IPS-18c (cell line): ENCODE results near the gene TRAF7.
A peak's percentile ranks its signal among the peaks of the same experiment; 100 is the strongest.
"Not testable (repeated sequence)": the region's sequence is repeated elsewhere in the genome, so short reads cannot be mapped to it uniquely, and the experiment has no call there.

Experiments
- H3K4me3 ChIP-seq: 2 replicates; pipeline ENCODE4 v1.7.0; 2013; ENCODE audit warnings: low read depth, mild to moderate bottlenecking, low read length, moderate library complexity; ENCODE audit not compliant: insufficient read depth
- H3K9me3 ChIP-seq: one replicate; pipeline ENCODE4 v1.6.1; 2013; ENCODE audit warnings: mild to moderate bottlenecking, low read length, moderate library complexity; ENCODE audit not compliant: control insufficient read depth, insufficient read depth

Gene TRAF7

GRCh38 chr16:2135770-2136490 lies 19.7 kb upstream of the TRAF7 start, which contains the start of gene PKD1:
PKD1 (minus strand) TSS chr16:2135898; CDS start chr16:2135689, 209 bp downstream.
- H3K9me3 ChIP-seq = not testable (repeated sequence)
- H3K4me3 ChIP-seq = peak within 1 kb of the TSS; percentile 36

- Histone ChIP-seq H3K4me3 (no peak overlapping the region), H3K9me3 (no peaks in the 10 kb centered on the region)
Measured at GRCh38 chr16:2142942-2143877, 12.4 kb upstream of the TRAF7 start.

GRCh38 chr16:2143878-2144485 lies 11.6 kb upstream of the TRAF7 start:
- H3K4me3 ChIP-seq = no peak overlapping the region
- no peaks in the 10 kb centered on the region for H3K9me3 ChIP-seq

GRCh38 chr16:2145843-2146242 lies 9.7 kb upstream of the TRAF7 start:
- Histone ChIP-seq H3K4me3 (no peak overlapping the region), H3K9me3 (no peaks in the 10 kb centered on the region)

GRCh38 chr16:2147378-2147777 lies 8.2 kb upstream of the TRAF7 start:
- Histone ChIP-seq H3K4me3 (no peak overlapping the region), H3K9me3 (no peaks in the 10 kb centered on the region)

GRCh38 chr16:2147981-2148671 lies 7.5 kb upstream of the TRAF7 start, which contains the start of gene RAB26:
RAB26 (plus strand) TSS chr16:2148625; CDS start chr16:2148784, 159 bp downstream.
- no peaks in the 10 kb centered on the region for H3K9me3 ChIP-seq
- peak within 1 kb of the TSS; percentile 55 for H3K4me3 ChIP-seq

GRCh38 chr16:2148714-2149629 lies 6.6 kb upstream of the TRAF7 start:
- peak overlapping the region; percentile 48 for H3K4me3 ChIP-seq
- H3K9me3 ChIP-seq = peaks cover 1% of the 10 kb centered on the region

GRCh38 chr16:2149630-2150417 lies 5.8 kb upstream of the TRAF7 start:
- Histone ChIP-seq H3K9me3 (peaks cover 4% of the 10 kb centered on the region), H3K4me3 (peak overlapping the region; percentile 48)

GRCh38 chr16:2150418-2151187 lies 5.0 kb upstream of the TRAF7 start:
- Histone ChIP-seq H3K4me3 (peak overlapping the region; percentile 28), H3K9me3 (peaks cover 4% of the 10 kb centered on the region)

GRCh38 chr16:2151188-2152091 lies 4.1 kb upstream of the TRAF7 start:
- H3K4me3 ChIP-seq = peak overlapping the region; percentile 11; the same call in 1 of the 2 replicates
- peaks cover 4% of the 10 kb centered on the region for H3K9me3 ChIP-seq

GRCh38 chr16:2152695-2153506 lies 2.7 kb upstream of the TRAF7 start:
- Histone ChIP-seq H3K9me3 (peaks cover 4% of the 10 kb centered on the region), H3K4me3 (peak overlapping the region; percentile 100)

GRCh38 chr16:2154533-2155090 lies 970 bp upstream of the TRAF7 start:
- peak overlapping the region; percentile 100 for H3K4me3 ChIP-seq
- H3K9me3 ChIP-seq = peaks cover 4% of the 10 kb centered on the region
